Activated T-helper 2 cell treated with anti-CD3 and anti-CD28 coated beads, Interferon-gamma antibody, Interleukin-2, Interleukin-4, amounts not matched to agents 10 μg/mL and 5 μg/mL and 100 μg/mL, durations not matched to agents 14 hours and 24 hours and 36 hours (primary cell): ENCODE results near the gene CCDC136. TPM values are rescaled to one million over a fixed set of nuclear protein-coding genes. Genes with fewer than 3 reads are reported as not detected.

Source experiments
- DNase-seq: peaks from one replicate; pipeline ENCODE4 v3.0.0; 2021; ENCODE audit warnings: low spot score
- H3K27ac Mint-ChIP-seq: one replicate; pipeline ENCODE4 v1.8.0; 2021; ENCODE audit warnings: mixed read lengths
- H3K27me3 Mint-ChIP-seq: one replicate; pipeline ENCODE4 v1.8.0; 2021; ENCODE audit warnings: low read depth, mixed read lengths
- H3K36me3 Mint-ChIP-seq: one replicate; pipeline ENCODE4 v1.8.0; 2021; ENCODE audit warnings: low read depth, mixed read lengths
- H3K4me1 Mint-ChIP-seq: one replicate; pipeline ENCODE4 v1.8.0; 2021; ENCODE audit warnings: low read depth, mixed read lengths
- H3K4me3 Mint-ChIP-seq: one replicate; pipeline ENCODE4 v1.8.0; 2021; ENCODE audit warnings: low read depth, mild to moderate bottlenecking, moderate library complexity, mixed read lengths
- H3K9me3 Mint-ChIP-seq: one replicate; pipeline ENCODE4 v1.8.0; 2021; ENCODE audit warnings: mixed read lengths
- intact Hi-C: fragments of 100-400 bp; cut with micrococcal nuclease; formaldehyde crosslinking; loops from one replicate; pipeline ENCODE4 v1.15.1; 2023
- total RNA-seq: library from RNA; stranded (reverse); gene quantifications from 2 replicates; pipeline ENCODE4 v1.2.3, GENCODE V29; 2022

CCDC136 gene
- total RNA-seq, 1 donor from 2014 or later: 15.5 TPM

- Mint-ChIP-seq H3K36me3 (peaks cover 16% of the 10 kb centered on the region), H3K4me1 (peaks cover 5% of the 10 kb centered on the region), H3K9me3 (no peaks in the 10 kb centered on the region), H3K27me3 (peaks cover 20% of the 10 kb centered on the region), H3K4me3 (peak overlapping the region; percentile 74), H3K27ac (no peak overlapping the region)
- DNase-seq: no peak
- intact Hi-C loops: no loop called here
Observed at GRCh38 chr7:128869944-128870285, 78.1 kb downstream of the CCDC136 start.

- no peak for DNase-seq
- Mint-ChIP-seq H3K27me3 (peaks cover 20% of the 10 kb centered on the region), H3K36me3 (peaks cover 6% of the 10 kb centered on the region), H3K9me3 (no peaks in the 10 kb centered on the region), H3K4me3 (no peak overlapping the region), H3K4me1 (peaks cover 2% of the 10 kb centered on the region), H3K27ac (no peak overlapping the region)
- intact Hi-C loops: no loop called here
Observed at GRCh38 chr7:128871050-128871449, 79.3 kb downstream of the CCDC136 start.

Other genes with a start within 250 kb of the CCDC136 start
- gene GARIN1A, start 119.7 kb upstream of the CCDC136 start, total RNA-seq: 0.32 and 0.48 TPM in 2 replicates
- 53.7 and 57.4 TPM in 2 replicates for gene CALU, start 52.6 kb upstream of the CCDC136 start, total RNA-seq
- not detected in 2 replicates for gene OPN1SW, start 16.2 kb upstream of the CCDC136 start, total RNA-seq
- not detected in 2 replicates for gene FLNC, start 38.4 kb downstream of the CCDC136 start, total RNA-seq
- gene ATP6V1F, start 70.9 kb downstream of the CCDC136 start, total RNA-seq: 123 and 132 TPM in 2 replicates
- gene KCP, start 118.7 kb downstream of the CCDC136 start, total RNA-seq: not detected in 2 replicates
- 25.0 and 26.0 TPM in 2 replicates for gene IRF5, start 146.0 kb downstream of the CCDC136 start, total RNA-seq